HFF-Myc (cell line): Measurements from ENCODE around the gene ACRV1.

Source experiments
- DNase-seq: peaks from one replicate; pipeline ENCODE4 v3.0.0-alpha.2; 2011; ENCODE audit warnings: low read depth; ENCODE audit errors: extremely low read depth
- H3K4me3 ChIP-seq: replicated peaks from 2 replicates; pipeline ENCODE4 v1.5.1; 2011; ENCODE audit warnings: low read depth, mild to moderate bottlenecking, control low read depth, low read length
- TF ChIP-seq, protein P1 (sequence below): IDR thresholded peaks from 2 replicates; pipeline ENCODE4 v1.5.1; 2012; ENCODE audit warnings: mild to moderate bottlenecking, low read depth, low read length, control low read depth; ENCODE audit errors: missing control alignments

ACRV1 gene

GRCh38 chr11:125694951-125695350 is 14.3 kb upstream of the ACRV1 start:
- DNase-seq: no peak
- TF ChIP-seq, protein P1, sequence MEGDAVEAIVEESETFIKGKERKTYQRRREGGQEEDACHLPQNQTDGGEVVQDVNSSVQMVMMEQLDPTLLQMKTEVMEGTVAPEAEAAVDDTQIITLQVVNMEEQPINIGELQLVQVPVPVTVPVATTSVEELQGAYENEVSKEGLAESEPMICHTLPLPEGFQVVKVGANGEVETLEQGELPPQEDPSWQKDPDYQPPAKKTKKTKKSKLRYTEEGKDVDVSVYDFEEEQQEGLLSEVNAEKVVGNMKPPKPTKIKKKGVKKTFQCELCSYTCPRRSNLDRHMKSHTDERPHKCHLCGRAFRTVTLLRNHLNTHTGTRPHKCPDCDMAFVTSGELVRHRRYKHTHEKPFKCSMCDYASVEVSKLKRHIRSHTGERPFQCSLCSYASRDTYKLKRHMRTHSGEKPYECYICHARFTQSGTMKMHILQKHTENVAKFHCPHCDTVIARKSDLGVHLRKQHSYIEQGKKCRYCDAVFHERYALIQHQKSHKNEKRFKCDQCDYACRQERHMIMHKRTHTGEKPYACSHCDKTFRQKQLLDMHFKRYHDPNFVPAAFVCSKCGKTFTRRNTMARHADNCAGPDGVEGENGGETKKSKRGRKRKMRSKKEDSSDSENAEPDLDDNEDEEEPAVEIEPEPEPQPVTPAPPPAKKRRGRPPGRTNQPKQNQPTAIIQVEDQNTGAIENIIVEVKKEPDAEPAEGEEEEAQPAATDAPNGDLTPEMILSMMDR: no peak
- no peak overlapping the region for H3K4me3 ChIP-seq

DNA sequence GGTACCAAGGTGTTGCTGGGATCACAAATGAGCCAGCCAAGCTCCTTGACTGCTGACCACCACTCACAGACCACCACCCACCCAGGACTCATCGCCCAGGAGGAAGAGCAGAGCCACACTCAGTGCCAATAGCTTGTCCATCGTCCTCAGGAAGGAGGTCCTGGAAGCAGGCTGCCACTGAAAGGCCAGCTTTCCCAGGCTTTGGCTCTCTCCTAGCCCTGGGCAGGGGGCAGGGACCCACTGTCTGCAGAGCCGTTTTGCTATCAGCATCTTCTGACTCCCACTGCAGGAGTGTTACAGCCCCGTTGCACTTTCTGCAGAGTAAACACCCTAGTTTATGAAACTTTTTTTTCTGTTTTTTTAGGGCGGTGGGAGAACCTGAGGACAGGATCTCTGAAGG is 12.2 kb upstream of the ACRV1 start:
- DNase-seq: no peak
- no peak overlapping the region for H3K4me3 ChIP-seq
- TF ChIP-seq, protein P1: no peak

- TF ChIP-seq, protein P1: no peak
- no peak for DNase-seq
- no peak overlapping the region for H3K4me3 ChIP-seq
Observed at GRCh38 chr11:125690006-125690405, 9.4 kb upstream of the ACRV1 start.

DNA sequence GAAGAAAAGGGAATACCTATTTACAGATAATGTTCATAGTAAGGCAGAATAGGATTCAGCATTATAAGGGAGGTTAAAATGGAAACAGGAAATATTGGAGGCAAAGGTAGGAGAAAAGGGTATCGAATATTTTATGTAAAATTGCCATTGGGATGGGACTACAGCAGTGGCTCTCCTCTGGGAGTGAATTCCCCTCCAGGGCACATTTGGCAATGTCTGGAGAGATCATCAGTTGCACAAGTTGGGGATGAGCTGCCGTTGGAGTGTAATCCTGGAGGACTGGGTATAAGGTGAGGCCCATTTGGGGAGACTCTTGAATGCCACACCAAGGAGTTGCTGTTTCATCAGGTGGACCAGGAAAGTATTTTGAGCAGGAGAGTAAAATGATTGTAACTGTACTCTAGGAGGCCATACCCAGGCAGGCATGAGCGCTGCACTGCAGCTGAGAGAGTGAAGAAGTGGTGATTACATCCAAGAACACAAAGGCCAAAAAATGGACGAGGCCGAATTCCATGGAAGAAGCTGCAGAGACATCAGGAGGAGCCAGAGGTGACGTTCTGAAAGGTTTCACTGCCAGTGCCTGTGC is 8.7 kb upstream of the ACRV1 start:
- TF ChIP-seq, protein P1: no peak
- DNase-seq: no peak
- no peak overlapping the region for H3K4me3 ChIP-seq

- DNase-seq: no peak
- no peak overlapping the region for H3K4me3 ChIP-seq
- TF ChIP-seq, protein P1: no peak
Observed at GRCh38 chr11:125688632-125689031, 8.0 kb upstream of the ACRV1 start.

- no peak for DNase-seq
- H3K4me3 ChIP-seq: no peak overlapping the region
- TF ChIP-seq, protein P1: no peak
Observed at GRCh38 chr11:125688066-125688465, 7.4 kb upstream of the ACRV1 start.

DNA sequence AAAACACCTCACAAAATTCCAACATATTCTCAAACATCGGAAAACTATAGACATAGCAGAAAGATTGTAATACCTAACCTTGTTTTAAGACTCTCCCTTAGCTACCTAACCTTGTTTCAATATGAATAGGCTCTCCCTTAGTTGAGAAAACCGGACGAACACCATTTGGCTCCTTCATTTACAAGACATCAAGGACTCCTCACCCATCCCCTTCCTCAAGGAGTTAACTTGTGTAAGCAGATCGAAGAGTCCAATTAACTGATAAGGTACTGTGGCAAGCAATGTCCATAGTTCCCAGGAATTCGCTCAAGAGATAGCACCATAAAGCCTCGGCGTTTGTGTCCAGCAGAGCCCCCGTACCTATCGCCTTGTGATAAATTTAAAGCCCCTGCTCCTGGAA is 4.6 kb upstream of the ACRV1 start:
- no peak overlapping the region for H3K4me3 ChIP-seq
- DNase-seq: no peak
- TF ChIP-seq, protein P1: no peak
